Right forelimb (tissue), 1 donor: ENCODE results near the gene DUSP7.

ENCODE experiments used
- DNase-seq: peaks from one replicate; pipeline ENCODE4 v3.0.0-alpha.2; 2018

Gene DUSP7, protein sequence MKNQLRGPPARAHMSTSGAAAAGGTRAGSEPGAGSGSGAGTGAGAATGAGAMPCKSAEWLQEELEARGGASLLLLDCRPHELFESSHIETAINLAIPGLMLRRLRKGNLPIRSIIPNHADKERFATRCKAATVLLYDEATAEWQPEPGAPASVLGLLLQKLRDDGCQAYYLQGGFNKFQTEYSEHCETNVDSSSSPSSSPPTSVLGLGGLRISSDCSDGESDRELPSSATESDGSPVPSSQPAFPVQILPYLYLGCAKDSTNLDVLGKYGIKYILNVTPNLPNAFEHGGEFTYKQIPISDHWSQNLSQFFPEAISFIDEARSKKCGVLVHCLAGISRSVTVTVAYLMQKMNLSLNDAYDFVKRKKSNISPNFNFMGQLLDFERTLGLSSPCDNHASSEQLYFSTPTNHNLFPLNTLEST

DNA sequence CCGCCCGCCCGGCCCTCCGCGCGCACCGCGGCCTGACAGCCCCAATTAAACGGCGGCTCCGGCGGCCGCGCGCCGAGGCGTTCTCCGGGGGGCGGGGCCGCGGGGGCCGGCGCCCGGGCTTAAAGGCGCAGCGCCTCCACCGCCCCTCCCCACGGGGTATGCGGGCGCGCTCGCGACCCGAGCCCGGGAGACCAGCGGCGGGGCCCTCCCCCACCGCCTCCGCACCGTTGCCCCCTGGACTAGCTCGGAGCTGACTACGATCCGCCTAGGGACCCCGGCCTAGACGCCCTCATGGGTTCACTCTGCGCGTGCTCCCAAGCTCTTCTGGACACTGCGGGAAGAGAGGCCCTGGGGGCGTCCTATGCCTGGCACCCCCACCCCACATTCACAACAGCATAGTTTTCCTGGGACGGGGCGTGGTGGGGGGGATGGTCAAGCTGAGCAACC lies at the start of gene DUSP7:
Gene DUSP7, minus strand, starts transcription at position 51 of the 447 bp plus-strand sequence. CDS start 205 bp downstream, outside the sequence.
- DNase-seq = peak; percentile 85

DNA sequence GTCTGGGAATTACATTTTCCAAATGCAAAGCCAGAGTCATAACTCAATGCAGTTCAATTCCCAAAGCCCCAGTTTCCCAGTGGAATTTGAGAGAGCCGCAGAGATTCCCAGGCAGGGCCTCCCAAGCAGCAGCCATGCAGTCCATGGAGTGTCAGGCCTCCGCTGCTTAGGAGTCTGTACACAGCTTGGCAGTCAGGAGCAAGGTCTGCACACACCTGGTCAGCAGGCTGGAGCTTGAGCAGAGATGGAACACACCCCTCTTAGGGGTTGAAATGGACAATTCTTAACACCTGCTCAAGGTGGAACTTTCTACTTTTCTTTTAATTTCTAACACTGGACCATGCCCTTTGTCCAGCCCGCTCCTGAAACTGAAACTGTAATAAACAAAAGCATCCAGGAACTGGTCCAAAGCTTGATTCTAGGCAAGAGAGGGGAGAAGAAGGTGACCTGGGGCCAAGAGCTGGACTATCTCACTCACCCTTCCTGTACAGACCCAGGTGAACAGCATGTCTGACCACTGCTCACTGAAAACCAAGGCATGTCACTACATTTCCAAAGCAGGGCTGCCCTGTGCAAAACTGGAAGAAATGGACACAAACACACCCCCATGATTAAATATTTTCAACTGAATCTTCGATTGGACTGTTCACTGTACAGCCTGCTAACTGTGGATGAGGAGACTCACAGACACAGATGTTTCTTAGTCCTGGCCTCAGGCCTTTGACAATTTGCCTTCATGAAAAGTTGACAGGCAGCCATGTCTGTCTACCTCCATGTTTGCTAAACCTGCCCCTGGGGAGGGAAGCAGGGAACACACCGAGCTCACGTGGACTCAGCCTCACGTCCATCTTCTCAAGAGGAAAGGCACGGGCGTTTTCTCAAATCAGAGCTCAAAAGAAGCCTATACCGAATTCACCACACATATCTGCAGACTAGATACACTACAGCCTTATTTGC lies 48.6 kb upstream of the DUSP7 start:
- DNase-seq = no peak

DNA sequence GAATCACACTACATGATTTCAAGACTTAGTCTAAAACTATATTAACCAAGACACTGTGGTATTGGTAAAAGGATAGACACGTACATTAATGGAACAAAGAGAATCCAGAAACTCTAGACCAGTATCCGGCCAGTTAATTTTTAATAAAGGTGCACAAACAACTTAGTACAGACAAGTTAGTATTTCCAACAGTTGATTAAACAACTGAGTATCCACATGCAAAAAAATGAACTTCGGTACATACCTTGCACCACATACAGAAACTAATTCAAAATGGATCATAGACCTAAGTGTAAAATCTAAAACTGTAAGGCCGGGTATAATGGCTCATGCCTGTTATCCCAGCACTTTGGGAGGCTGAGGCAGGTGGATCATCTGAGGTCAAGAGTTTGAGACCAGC lies 46.6 kb upstream of the DUSP7 start:
- DNase-seq = no peak

DNA sequence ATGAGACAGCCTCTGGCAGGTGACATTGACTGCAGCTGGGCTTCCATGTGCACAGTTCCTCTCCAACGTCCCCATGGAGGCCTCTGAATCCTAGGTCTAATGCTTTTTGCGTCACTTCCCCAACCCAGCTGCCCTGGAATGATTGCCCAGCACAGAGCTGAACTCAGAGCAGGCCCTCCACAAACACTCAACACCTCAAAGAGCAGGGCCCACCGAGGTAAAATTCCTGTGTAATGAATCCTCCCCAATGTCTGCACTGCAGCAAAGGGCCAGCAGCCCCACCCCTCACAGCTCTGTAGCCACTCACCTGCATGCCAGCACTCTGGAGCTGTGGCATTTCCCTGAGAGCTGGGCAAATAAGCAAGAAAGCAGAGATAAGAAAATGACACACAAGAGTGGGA lies 42.6 kb upstream of the DUSP7 start:
- no peak for DNase-seq

DNA sequence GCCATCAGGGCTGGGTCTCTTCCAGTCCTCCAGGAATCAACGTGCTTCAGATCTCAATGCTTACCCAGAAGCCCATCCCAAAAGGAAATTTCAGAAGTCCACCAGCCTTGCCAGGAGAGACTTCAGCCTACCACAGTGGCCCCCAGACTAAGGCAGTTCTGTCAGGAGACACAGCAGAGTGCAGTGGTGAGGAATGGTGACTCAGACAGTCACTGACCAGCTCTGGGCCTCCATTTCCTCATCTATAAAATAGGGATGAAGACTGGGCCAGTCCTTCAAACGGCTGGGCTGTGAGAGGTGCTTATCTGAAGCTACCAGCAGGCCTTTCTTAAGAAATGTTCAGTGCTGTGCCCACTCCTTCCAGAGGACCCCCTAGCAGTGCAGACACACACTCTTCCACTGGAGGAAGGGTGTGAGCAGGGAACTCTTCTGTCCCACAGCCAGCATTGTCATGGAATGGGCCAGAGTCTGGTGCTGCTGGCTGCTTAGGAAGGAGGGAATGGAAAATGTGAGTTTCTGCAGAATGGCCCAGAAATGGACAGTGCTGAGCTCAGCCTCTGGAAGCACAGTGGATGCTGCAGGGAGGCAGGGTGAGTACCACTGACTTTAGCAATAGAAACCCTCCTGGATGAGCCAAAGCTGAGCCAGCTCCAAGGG lies 41.6 kb upstream of the DUSP7 start:
- DNase-seq = no peak

DNA sequence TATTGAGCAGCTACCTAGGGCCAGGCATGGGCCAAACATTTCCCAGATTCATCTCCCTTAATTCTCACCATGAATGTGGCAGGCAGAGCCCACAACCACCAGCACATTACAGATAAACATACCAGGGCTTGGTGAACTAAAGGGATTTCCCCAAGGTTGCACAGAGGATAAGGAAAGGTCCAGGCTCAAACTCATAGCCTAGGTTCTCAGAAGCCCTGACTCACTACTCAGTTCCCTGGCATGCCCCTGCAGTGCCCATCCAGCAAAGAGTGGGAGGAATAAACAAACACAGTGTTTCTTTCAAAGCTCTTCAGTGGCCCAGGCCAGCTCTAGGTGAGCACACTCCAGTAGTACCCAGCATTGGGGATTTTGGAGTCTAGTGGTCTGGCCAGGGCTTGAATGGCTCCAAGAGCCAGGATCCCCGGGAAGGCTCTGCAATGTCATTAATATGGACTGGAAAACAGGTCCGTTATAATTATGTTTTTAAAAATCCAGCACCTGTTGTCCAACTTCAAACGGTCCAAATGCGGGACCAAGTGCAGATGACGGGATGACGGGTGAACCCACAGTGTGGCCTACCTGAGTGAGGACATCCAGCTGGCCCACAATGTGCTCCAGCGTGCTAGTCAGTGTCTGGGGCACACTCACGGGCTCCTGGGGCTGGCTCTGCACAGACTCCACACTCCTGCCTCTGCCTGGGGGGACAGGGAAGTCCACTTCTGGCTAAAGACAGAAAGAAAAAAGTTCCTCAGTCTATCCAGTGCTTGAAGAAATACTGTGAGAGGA lies 39.8 kb upstream of the DUSP7 start:
- no peak for DNase-seq

DNA sequence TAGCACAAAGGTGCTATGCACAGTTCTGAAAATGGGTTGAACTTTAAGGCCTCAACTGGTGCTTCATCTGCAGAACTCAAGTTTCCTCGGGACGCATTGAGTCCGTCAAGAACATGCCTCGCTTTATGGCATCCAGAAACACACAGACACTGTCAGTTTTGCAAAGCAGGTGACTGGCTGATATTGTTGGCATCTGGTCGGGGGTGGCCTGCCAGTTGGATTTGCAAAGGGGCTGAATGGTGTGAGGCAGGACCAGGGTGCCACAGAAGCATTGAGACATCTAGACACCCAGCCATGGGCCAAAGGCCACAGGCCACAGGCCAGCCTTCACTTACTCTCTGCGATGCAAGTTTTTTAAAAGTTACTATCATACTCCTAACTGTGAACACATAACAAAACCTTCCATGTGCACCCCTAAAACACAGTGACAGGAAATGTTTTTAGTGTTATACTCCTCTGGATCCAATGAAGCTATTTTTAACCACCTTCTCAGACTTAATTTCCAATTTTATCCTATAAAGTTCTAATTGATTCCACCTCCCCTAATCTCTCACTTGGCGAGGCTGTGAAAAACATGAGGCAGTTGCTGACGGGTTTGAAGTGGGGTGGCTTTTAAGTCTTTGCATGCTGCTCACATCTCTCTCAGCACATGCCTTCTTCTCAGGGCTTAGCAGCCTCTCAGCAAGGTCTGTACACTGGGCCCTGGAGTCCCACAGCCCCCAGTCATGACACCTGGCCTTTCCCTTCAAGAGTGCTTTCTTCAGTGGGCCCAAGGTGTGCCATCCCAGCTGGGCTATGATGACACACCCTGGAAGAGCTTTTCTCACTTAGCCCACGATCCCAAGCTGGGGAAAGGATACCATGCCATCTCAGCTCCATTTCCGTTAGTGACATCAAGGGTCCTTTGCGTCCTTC lies 38.5 kb upstream of the DUSP7 start:
- no peak for DNase-seq

DNA sequence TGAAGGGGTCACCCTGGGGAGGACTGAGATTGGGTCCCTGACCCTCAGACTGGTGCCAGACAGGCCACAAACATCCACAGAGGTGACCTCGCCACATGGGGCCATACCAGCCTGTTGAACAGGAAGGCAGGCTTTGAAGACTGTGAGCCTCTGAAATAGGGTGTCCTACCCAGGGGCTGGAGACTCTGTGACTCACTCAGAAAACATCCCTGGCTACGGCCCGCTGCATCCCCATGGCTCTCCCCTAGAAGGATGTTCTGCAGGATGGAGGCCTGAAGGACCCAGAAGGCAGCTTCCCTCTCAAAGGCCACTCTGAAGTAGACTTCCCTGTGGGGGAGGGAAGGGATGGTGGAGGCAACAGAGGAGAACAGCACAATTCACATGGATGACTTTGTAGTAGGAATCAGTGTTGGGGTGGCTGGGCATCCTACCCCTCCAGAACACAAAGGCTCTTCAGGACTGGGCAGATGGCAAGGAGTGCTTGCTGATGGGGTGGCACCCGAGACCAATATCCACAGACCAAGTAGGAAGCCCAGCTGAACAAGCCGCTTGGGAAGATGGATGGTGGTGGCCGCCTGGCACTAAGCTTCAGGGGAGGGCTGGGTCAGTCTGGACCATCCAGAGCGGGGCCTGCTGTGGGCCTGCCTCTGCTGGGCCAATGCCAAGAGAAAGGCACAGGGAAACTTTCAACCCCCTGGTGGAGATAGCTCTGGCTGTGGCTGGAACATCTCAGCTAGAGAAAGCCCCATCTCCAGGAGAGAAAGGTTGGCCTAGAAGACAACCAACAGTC lies 37.6 kb upstream of the DUSP7 start:
- DNase-seq = no peak

DNA sequence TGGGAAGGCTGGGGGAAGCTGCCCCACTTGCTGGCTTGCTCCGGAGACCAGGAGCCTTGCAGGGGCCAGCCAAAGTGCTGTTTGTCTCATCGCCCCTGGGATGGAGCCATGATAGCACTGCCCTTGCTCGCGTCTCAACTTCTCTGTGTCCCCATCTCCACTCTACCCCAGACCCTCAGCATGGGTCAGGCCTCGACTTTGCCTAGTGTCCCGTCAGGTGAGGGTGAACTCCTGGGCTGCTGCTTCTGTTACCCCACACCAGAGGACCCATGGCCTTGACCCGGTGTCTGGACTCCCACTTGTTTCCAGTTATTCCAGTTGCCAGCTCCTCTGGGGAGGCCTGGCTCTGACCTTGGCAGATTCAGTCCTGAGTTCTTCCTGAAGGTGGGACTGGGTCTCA lies 36.5 kb upstream of the DUSP7 start:
- DNase-seq = no peak

DNA sequence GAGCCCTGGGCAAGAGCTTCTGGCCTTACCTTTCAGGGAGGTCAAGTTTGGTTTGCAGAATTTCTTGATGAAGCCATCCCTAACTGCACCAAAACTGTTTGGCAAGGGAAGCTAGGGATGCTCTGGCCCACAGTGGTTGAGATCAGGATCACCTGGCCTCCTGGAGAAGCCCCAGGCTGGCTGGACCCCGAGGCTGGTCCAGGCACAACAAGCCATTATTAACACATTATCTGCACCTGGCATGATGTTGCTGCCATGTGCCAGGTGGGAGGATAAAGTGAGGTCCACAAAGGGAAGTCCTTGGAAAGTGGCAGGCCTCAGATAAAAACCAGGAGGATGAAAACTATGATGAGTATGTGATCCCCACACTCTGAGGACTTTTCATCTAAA lies 35.9 kb upstream of the DUSP7 start:
- DNase-seq = no peak

DNA sequence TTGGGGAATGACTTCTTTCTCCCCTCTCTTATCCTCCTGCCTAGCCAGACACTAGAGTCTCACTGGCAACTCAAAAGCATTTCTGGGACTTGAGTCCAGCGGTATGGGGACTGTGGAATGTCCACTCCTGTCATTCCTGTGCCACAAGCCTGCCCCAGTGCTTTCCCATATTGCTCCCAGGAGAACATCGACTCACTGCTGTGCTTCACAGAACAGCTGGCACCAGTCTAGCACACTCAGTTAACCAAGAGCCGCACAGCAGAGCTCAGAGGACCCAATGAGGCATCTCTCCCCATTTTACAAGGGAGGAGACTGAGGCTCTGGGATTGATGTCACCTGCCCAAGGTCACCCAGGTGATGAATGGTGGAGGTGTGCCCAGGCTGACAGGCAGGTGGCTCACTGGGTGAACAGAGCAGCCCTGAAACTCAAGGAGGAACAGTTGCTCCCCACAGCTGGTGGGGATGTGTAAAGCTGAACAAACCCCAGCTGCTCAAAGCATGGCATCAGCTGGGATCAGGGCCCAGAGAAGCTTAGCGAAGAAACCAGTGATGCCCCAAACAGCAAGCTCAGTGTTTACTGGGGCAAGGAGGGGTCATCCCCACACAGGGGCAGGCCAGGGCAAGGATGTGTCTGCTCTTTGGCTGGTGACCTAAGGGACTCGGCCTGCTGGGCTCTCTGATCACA lies 35.4 kb upstream of the DUSP7 start:
- peak; percentile 57 for DNase-seq

DNA sequence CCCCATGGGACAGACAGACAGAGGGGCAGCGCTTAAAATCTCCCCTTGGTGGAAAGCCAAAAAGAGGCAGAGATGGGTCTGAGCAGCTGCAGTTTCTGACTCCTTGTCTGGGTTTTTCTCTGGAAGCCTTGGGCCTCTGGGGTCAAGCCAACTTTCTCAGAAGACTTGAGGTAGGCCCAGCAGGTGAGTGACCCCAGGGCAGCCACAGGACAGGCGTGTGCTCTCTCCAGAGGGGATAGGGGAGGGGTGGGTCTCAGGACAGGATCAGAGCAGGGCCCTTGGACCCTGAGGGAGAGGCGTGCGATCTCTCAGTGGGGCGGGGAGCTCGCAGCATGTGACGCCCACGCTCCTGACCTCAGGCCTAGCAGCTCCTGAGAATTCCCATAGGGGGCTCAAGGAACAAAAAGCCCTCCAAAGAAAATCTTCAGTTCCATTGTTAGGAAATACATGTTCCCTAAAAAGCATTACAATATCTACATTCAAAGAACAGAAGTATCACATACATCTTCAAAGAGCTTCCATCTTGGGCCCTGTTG lies 34.6 kb upstream of the DUSP7 start:
- DNase-seq = peak; percentile 46

DNA sequence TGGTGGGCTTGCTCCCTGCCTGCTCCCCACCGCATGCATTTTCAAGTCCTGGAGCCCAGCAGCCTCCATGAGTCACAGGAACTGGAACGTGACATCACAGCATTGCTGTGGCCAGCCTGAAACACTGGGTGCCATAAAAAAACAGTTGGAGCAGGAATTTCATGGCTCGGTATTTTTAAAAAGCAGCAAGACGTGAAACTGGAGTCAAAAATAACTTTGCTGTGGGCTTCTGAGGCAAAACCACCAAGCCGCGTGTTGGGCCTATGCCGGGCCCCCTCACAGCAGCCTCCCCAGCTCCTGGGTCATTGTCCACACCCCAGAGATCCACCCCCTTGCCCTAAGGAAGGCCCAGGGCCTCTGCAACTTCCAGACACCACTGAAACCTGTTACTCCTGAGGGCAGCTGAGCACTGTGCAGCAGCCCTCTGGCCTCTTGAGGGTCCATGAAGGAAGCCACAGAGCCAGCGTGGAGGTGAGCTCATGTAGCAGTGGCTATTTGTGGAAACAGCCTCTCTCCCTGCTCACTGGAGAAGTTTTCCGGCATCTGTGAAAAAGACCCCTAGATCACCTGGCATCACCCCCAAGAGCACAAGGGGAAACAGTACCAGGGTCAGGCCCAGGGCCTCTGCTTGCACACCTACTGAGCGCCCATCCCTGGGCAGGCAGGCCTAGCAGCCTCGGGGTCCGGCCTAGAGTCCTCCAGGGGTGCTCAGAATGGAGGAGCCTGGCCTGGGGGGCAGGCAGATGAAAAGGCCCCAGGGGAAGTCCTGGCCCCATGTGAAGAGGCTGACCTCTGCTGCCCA lies 34.0 kb upstream of the DUSP7 start:
- DNase-seq = peak; percentile 75

DNA sequence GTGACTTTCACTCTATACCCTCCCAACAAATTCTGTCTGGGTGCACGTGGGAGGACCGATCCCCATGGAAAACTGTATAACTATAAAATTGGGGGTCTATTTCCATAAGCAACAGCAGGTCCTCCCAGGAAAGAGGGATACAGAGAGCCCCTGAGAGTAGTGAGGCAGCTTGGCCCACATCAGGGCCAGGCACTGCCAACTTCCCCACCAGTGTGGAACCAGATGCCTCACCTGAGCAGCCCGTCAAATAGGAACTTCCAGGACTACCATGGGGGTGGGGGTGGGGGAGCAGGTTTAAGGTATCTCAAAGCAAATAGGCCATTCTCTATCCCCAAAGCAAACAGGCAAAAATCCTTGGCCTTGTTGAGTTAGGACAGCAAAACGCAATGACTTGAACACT lies 33.3 kb upstream of the DUSP7 start:
- no peak for DNase-seq

DNA sequence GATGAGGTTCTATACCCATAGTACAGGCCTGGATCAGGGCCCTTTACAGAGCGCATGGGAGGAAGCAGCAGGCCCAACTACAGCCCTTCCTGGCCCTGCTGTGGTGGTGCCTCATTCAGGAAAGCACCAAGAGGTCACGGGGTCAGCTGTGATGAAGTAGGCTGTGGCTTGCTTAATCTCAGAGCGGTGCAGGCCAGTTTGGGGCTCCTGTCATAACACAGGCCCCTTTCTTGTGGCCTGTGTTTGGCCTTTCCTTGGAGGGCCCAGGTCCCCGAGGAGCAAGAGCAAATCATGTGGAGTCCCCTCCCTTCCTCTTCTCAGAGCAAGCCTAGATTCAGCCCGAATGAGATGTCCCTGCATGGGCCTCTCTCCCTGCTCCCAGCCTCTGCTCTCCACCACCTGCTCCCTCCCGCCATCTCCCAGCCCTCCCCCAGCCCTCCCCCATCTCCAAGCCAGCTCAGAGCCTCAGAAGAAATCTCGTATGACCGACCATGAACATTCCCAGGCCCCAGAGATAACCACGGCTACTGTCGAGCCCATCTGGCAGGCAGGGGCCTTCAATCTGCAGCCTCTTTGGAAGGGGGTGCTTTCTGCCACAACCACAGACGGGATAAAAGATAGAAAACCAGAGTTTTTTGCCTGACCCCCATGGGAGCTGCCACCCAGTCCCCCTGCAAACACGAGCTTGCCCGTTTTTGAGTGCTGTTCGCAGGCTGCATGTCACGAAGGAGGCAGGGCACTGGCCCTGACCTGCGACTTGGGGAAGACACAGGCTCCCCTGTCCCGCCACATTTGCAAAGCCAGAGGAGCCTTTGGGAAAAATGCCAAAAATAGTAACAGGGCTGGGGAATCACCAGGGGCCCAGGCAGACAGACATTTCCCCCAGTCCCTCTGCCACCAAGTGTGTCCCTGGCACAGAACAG lies 32.3 kb upstream of the DUSP7 start:
- peak; percentile 48 for DNase-seq

DNA sequence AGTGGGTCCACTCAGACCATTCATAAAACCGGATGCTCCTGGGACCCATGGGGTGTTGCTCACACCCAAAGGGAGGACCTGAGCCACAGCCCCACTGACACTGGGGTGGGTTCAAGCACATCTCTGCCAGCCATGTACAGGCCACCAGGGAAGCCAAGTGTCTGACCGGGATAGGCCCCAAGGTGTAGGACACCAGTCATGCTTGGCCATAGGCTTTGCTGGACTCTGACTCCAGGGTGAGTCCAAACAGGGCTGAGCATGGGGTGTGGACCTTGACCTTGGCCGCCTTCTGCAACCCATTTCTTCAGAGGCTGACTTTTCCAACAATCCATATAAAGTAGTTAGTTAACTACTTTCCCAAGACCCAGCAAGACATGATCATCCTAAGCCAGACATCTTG lies 31.4 kb upstream of the DUSP7 start:
- DNase-seq = no peak

DNA sequence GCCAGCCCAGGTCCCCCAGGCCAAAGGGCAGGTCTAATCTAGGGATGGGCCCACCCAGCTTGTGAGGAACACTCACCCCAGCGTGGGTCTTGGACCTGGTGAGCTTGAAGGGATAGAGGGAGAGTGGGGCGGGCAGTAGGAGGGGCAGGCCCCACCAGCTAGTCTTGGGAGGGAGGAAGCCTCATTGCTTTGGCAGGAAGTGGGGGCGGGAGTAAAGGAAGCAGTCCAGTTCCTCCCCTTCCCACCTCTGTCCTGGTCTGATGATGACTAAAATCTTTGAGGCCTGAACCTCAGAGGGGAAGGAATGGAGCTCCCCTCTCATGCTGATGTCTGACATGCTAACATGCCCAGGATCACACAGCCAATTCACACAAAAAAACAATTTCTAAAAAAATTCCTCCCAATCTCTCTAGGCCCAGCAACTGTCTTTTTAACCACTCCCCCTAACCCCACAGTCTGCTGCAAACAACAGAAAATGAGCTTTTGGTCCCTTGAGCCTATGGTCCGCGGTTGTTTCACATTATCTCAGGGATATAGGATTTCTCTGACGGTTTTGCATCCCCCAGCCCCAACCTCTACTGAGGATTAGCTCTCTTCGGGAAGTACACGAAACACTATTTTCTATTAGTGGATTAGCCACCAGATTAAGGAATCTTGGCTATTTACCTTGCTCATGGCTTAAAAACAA lies 30.7 kb upstream of the DUSP7 start:
- no peak for DNase-seq
